HCT116 (cell line): Measurements from ENCODE around the gene CAPZA2. TPM values are rescaled to one million over a fixed set of nuclear protein-coding genes. Genes with fewer than 3 reads are reported as not detected.

Experiments used
- ATAC-seq: fragments of 200-7000 bp; cut with Tn5 transposase; 2 replicates; pipeline ENCODE4 v1.9.1; 2020; ENCODE audit warnings: mild to moderate bottlenecking, moderate library complexity
- BruUV-seq: library from RNA; stranded (reverse); fragments of 400-500 nt; replicated peaks from 2 replicates; lab custom pipeline; 2021; lab: Mats Ljungman, UMichigan
- CTCF ChIA-PET: fragments of 300-600 bp; sonication (Branson Sonifier 250); formaldehyde crosslinking; loops from one replicate; lab custom pipeline; 2021; ENCODE audit warnings: antibody characterized with exemption; lab: Charles Lee
- POLR2A ChIA-PET: fragments of 300-600, 350-600 bp; sonication (Branson Sonifier 250); formaldehyde crosslinking; loops from one replicate; lab custom pipeline; 2021; ENCODE audit warnings: antibody characterized with exemption; lab: Charles Lee
- RAD21 ChIA-PET, 2 experiments: fragments of 300-600 bp; sonication (Branson Sonifier 250); formaldehyde crosslinking; loops; one replicate each; lab custom pipeline; 2023; ENCODE audit warnings: low total read pairs in 2 of 2; ENCODE audit not compliant: uncharacterized antibody in 2 of 2, unreplicated experiment in 2 of 2, low non-redundant PET in 1 of 2; lab: Charles Lee
- DNase-seq: peaks from one replicate; pipeline ENCODE4 v3.0.0-alpha.2; 2010; ENCODE audit warnings: low read depth, low spot score
- H2AFZ ChIP-seq: fragments of 200-600 bp; shearing (Covaris generic), sonication (generic); 2 replicates; pipeline ENCODE4 v1.6.1; 2017; ENCODE audit warnings: low read depth, mixed run types, mixed read lengths, antibody characterized with exemption, low read length; ENCODE audit not compliant: poor library complexity, severe bottlenecking
- H3K27ac ChIP-seq: 2 replicates; pipeline ENCODE4 v1.5.1; 2012; ENCODE audit warnings: low read depth, low read length
- H3K27me3 ChIP-seq: fragments of 200-600 bp; sonication (generic); 2 replicates; pipeline ENCODE4 v1.6.1; 2016; ENCODE audit warnings: mixed run types, low read length, mixed read lengths; ENCODE audit not compliant: insufficient read depth
- H3K36me3 ChIP-seq, 2 experiments: fragments of 200-500 bp in 1 of 2; fragments of 200-600 bp in 1 of 2; sonication (Bioruptor generic) in 1 of 2; sonication (generic) in 1 of 2; 2 replicates each; pipeline versions ENCODE4 v1.5.1 to v1.6.1; 2014 to 2016; ENCODE audit warnings: low read length in 2 of 2, inconsistent platforms in 1 of 2, mixed read lengths in 1 of 2, mixed run types in 1 of 2; ENCODE audit not compliant: insufficient read depth in 2 of 2, control insufficient read depth in 1 of 2
- H3K4me1 ChIP-seq, 2 experiments: fragments of 200-600 bp in 1 of 2; sonication (generic) in 1 of 2; 2 replicates each; pipeline versions ENCODE4 v1.5.1 to v1.6.1; 2012 to 2017; ENCODE audit warnings: low read length in 2 of 2, inconsistent platforms in 1 of 2, mild to moderate bottlenecking in 1 of 2, mixed read lengths in 1 of 2, mixed run types in 1 of 2, moderate library complexity in 1 of 2; ENCODE audit not compliant: insufficient read depth in 2 of 2, control insufficient read depth in 1 of 2
- H3K4me2 ChIP-seq: fragments of 200-600 bp; sonication (generic); 2 replicates; pipeline ENCODE4 v1.6.1; 2017; ENCODE audit warnings: mixed run types, low read length, mixed read lengths
- H3K4me3 ChIP-seq, 2 experiments: fragments of 200-600 bp in 1 of 2; sonication (generic) in 1 of 2; replicated peaks in 1 of 2; 2 replicates each; pipeline ENCODE4 v1.5.1; 2011 to 2016; ENCODE audit warnings: low read length in 2 of 2, control low read depth in 1 of 2, low read depth in 1 of 2, mild to moderate bottlenecking in 1 of 2, mixed read lengths in 1 of 2, mixed run types in 1 of 2
- H3K79me2 ChIP-seq: fragments of 200-600 bp; sonication (generic); 2 replicates; pipeline ENCODE4 v1.6.1; 2017; ENCODE audit warnings: mild to moderate bottlenecking, mixed run types, low read length, moderate library complexity, mixed read lengths; ENCODE audit not compliant: insufficient read depth
- H3K9ac ChIP-seq: fragments of 200-600 bp; sonication (generic); 2 replicates; pipeline ENCODE4 v1.6.1; 2016; ENCODE audit warnings: low read length, mixed read lengths
- H3K9me2 ChIP-seq: fragments of 200-600 bp; sonication (generic), shearing (Covaris generic); 2 replicates; pipeline ENCODE4 v1.6.1; 2017; ENCODE audit warnings: mixed run types, mild to moderate bottlenecking, moderate library complexity; ENCODE audit not compliant: insufficient read depth
- H3K9me3 ChIP-seq, 2 experiments: fragments of 200-500 bp in 1 of 2; fragments of 200-600 bp in 1 of 2; sonication (Bioruptor generic) in 1 of 2; sonication (generic) in 1 of 2; 2 replicates each; pipeline ENCODE4 v1.6.1; 2014 to 2017; ENCODE audit warnings: low read length in 2 of 2, mixed read lengths in 2 of 2, inconsistent platforms in 1 of 2, low read depth in 1 of 2, mild to moderate bottlenecking in 1 of 2, mixed run types in 1 of 2, moderate library complexity in 1 of 2; ENCODE audit not compliant: control insufficient read depth in 1 of 2, insufficient read depth in 1 of 2
- H4K20me1 ChIP-seq: fragments of 200-600 bp; sonication (generic), shearing (Covaris generic); 2 replicates; pipeline ENCODE4 v1.6.1; 2017; ENCODE audit warnings: mixed run types, mild to moderate bottlenecking, moderate library complexity; ENCODE audit not compliant: insufficient read depth
- EGR1 ChIP-seq: IDR thresholded peaks from 2 replicates; pipeline ENCODE4 v1.6.1; 2012; ENCODE audit warnings: low read depth
- EZH2phosphoT487 ChIP-seq: fragments of 200-600 bp; IDR thresholded peaks from 2 replicates; pipeline ENCODE4 v1.6.1; 2018; ENCODE audit warnings: antibody characterized with exemption, borderline replicate concordance
- JUND ChIP-seq: IDR thresholded peaks from 2 replicates; pipeline ENCODE4 v1.6.1; 2012
- POLR2AphosphoS5 ChIP-seq: IDR thresholded peaks from 2 replicates; pipeline ENCODE4 v1.6.1; 2011; ENCODE audit warnings: mild to moderate bottlenecking, low read depth, low read length, moderate library complexity
- RAD21 ChIP-seq: IDR thresholded peaks from 2 replicates; pipeline ENCODE4 v1.6.1; 2012; ENCODE audit warnings: low read depth, mild to moderate bottlenecking
- SIN3A ChIP-seq: IDR thresholded peaks from 2 replicates; pipeline ENCODE4 v1.6.1; 2012; ENCODE audit warnings: low read depth
- SP1 ChIP-seq: IDR thresholded peaks from 2 replicates; pipeline ENCODE4 v1.6.1; 2012; ENCODE audit warnings: low read depth
- SRF ChIP-seq: IDR thresholded peaks from 2 replicates; pipeline ENCODE4 v1.6.1; 2012; ENCODE audit warnings: low read depth
- ZNF274 ChIP-seq: fragments of 200-500 bp; sonication (Bioruptor generic); IDR thresholded peaks from 2 replicates; pipeline ENCODE4 v1.6.1; 2014; ENCODE audit warnings: mild to moderate bottlenecking, low read depth, low read length, inconsistent platforms
- intact Hi-C: fragments of 100-400 bp; cut with micrococcal nuclease; formaldehyde crosslinking; loops from 2 replicates; pipeline ENCODE4 v1.10.0; 2022
- total RNA-seq: library from RNA; stranded (reverse); gene quantifications from one replicate; pipeline ENCODE4 v1.2.1, GENCODE V29; 2021; ENCODE audit not compliant: unreplicated experiment
- TF ChIP-seq, protein P1 (sequence below): IDR thresholded peaks from 2 replicates; pipeline ENCODE4 v1.6.1; 2012; ENCODE audit warnings: low read depth
- TF ChIP-seq, protein P2 (sequence below): IDR thresholded peaks from 2 replicates; pipeline ENCODE4 v1.6.1; 2011; ENCODE audit warnings: mild to moderate bottlenecking, low read length, moderate library complexity; ENCODE audit not compliant: insufficient replicate concordance; ENCODE audit errors: extremely low read depth

Gene CAPZA2
- total RNA-seq, 1 experiment from 2014 or later, result 135 TPM

DNA sequence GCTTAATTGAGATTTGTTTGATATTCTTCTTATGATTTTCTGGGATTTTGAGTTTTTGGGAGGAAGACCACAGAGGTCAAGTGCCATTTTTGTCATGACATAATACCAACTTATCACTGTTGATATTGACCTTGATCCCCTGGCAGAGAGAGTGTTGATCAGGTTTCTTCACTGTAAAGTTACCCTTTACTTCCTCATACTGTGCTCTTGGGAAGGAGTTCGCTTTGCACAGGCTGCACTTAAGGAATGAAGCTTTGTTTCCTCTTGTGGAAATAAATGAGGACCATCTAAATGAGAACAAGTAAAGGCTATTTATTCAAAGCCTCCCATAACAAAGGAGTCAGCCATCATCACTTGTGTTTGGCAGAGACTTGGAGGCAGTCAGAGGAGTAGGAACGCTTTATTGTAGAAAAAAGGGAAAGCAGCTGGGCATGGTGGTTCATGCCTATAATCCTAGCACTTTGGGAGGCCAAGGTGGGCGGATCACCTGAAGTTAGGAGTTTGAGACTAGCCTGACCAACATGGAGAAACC is 107.0 kb downstream of the CAPZA2 start:
- CTCF ChIA-PET, result interaction anchor here (0.7 to 1.2 kb wide), 3 partner anchors 15 to 19 kb away, joined by 3 to 4 read pairs (median 3); no protein-coding TSS in a partner anchor
- Histone ChIP-seq H3K4me1 (peaks cover 15 to 18% of the 10 kb centered on the region in 2 experiments), H4K20me1 (no peaks in the 10 kb centered on the region), H3K27ac (no peak overlapping the region), H3K36me3 (no peaks in the 10 kb centered on the region), H3K27me3 (no peaks in the 10 kb centered on the region), H3K9me3 (no peaks in the 10 kb centered on the region), H3K4me3 (no peak overlapping the region), H3K79me2 (peaks cover 3% of the 10 kb centered on the region; the same call in 1 of the 2 replicates), H3K4me2 (no peak overlapping the region), H3K9ac (no peak overlapping the region), H3K9me2 (no peaks in the 10 kb centered on the region), H2AFZ (no peak overlapping the region)
- no peak for DNase-seq
- ATAC-seq, result no peak
- POLR2A ChIA-PET, result no interaction called here
- TF ChIP-seq RAD21, result no peak
- TF ChIP-seq JUND, result no peak
- TF ChIP-seq EZH2phosphoT487, result no peak
- TF ChIP-seq SIN3A, result no peak
- TF ChIP-seq POLR2AphosphoS5, result no peak
- TF ChIP-seq, protein P1, sequence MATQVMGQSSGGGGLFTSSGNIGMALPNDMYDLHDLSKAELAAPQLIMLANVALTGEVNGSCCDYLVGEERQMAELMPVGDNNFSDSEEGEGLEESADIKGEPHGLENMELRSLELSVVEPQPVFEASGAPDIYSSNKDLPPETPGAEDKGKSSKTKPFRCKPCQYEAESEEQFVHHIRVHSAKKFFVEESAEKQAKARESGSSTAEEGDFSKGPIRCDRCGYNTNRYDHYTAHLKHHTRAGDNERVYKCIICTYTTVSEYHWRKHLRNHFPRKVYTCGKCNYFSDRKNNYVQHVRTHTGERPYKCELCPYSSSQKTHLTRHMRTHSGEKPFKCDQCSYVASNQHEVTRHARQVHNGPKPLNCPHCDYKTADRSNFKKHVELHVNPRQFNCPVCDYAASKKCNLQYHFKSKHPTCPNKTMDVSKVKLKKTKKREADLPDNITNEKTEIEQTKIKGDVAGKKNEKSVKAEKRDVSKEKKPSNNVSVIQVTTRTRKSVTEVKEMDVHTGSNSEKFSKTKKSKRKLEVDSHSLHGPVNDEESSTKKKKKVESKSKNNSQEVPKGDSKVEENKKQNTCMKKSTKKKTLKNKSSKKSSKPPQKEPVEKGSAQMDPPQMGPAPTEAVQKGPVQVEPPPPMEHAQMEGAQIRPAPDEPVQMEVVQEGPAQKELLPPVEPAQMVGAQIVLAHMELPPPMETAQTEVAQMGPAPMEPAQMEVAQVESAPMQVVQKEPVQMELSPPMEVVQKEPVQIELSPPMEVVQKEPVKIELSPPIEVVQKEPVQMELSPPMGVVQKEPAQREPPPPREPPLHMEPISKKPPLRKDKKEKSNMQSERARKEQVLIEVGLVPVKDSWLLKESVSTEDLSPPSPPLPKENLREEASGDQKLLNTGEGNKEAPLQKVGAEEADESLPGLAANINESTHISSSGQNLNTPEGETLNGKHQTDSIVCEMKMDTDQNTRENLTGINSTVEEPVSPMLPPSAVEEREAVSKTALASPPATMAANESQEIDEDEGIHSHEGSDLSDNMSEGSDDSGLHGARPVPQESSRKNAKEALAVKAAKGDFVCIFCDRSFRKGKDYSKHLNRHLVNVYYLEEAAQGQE, result no peak
- no peak for TF ChIP-seq SRF
- TF ChIP-seq, protein P2, sequence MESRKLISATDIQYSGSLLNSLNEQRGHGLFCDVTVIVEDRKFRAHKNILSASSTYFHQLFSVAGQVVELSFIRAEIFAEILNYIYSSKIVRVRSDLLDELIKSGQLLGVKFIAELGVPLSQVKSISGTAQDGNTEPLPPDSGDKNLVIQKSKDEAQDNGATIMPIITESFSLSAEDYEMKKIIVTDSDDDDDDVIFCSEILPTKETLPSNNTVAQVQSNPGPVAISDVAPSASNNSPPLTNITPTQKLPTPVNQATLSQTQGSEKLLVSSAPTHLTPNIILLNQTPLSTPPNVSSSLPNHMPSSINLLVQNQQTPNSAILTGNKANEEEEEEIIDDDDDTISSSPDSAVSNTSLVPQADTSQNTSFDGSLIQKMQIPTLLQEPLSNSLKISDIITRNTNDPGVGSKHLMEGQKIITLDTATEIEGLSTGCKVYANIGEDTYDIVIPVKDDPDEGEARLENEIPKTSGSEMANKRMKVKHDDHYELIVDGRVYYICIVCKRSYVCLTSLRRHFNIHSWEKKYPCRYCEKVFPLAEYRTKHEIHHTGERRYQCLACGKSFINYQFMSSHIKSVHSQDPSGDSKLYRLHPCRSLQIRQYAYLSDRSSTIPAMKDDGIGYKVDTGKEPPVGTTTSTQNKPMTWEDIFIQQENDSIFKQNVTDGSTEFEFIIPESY, result no peak
- no peak for TF ChIP-seq SP1
- no peak for TF ChIP-seq EGR1
- no peak for TF ChIP-seq ZNF274
- RAD21 ChIA-PET, result no interaction called here
- intact Hi-C loops, result no loop called here
- no TSS peak for BruUV-seq
